NT2/D1 (cell line): ENCODE results near the gene NRXN3.

Source experiments
- SUZ12 ChIP-seq: IDR thresholded peaks from 2 replicates; pipeline ENCODE4 v1.6.1; 2011; ENCODE audit not compliant: insufficient read length, insufficient read depth; ENCODE audit errors: extremely low read depth
- YY1 ChIP-seq: IDR thresholded peaks from 2 replicates; pipeline ENCODE4 v1.6.1; 2011; ENCODE audit not compliant: insufficient read length, insufficient read depth
- ZNF274 ChIP-seq: IDR thresholded peaks from 2 replicates; pipeline ENCODE4 v1.6.1; 2011; ENCODE audit warnings: mild to moderate bottlenecking, low read depth, low read length

- TF ChIP-seq YY1: no peak
- TF ChIP-seq ZNF274: no peak
- no peak for TF ChIP-seq SUZ12
Observed at GRCh38 chr14:79658221-79658620, 1488.0 kb downstream of the NRXN3 start.
